Breast epithelium (tissue), 4 donors: Measurements from ENCODE around the gene SYNJ2. TPM values are rescaled to one million over a fixed set of nuclear protein-coding genes. Genes with fewer than 3 reads are reported as not detected.

Source experiments
- DNase-seq, 2 donors: peaks; one replicate each; pipeline ENCODE4 v3.0.0-alpha.2; 2019; ENCODE audit warnings: low spot score in 2 of 2
- H3K27ac ChIP-seq, 2 donors: fragments of 200-600 bp; sonication (generic) in 1 of 2; one replicate each; pipeline ENCODE4 v1.5.1; 2016 to 2019; ENCODE audit warnings: mild to moderate bottlenecking in 1 of 2
- H3K27me3 ChIP-seq, 2 donors: fragments of 200-600 bp; sonication (generic) in 1 of 2; one replicate each; pipeline versions ENCODE4 v1.5.1 to v1.6.0; 2017 to 2019; ENCODE audit warnings: control low read depth in 1 of 2, mild to moderate bottlenecking in 1 of 2
- H3K36me3 ChIP-seq: fragments of 200-600 bp; one replicate; pipeline ENCODE4 v1.5.1; 2019
- H3K4me1 ChIP-seq, 2 donors: fragments of 200-600 bp; sonication (generic); one replicate each; pipeline ENCODE4 v1.5.1; 2016 to 2019; ENCODE audit warnings: control low read depth in 1 of 2
- H3K4me3 ChIP-seq, 3 donors: fragments of 200-600 bp; sonication (generic); 1 replicate in 2 of 3; 2 replicates in 1 of 3; pipeline ENCODE4 v1.5.1; 2016 to 2019; ENCODE audit warnings: mild to moderate bottlenecking in 3 of 3, moderate library complexity in 2 of 3
- H3K9me3 ChIP-seq, 2 donors: fragments of 200-600 bp; sonication (generic) in 1 of 2; one replicate each; pipeline ENCODE4 v1.5.1; 2016 to 2019; ENCODE audit warnings: control low read depth in 1 of 2
- POLR2A ChIP-seq: fragments of 450-650 bp; IDR thresholded peaks from one replicate; pipeline ENCODE4 v1.6.1; 2016; ENCODE audit warnings: antibody characterized with exemption, mild to moderate bottlenecking, moderate library complexity
- POLR2AphosphoS5 ChIP-seq, 3 donors: sonication (generic); formaldehyde crosslinking; IDR thresholded peaks; one replicate each; pipeline ENCODE4 v1.6.1; 2017; ENCODE audit warnings: antibody characterized with exemption in 3 of 3
- intact Hi-C: fragments of 100-400 bp; cut with DNase I; formaldehyde crosslinking; loops from one replicate; pipeline ENCODE4 v1.15.1; 2023; ENCODE audit warnings: low total_unique reads
- total RNA-seq, 3 donors: library from RNA; depleted of rRNA; stranded (reverse); fragments of >200 nt; gene quantifications; one replicate each; pipeline ENCODE4 v1.1.0, GENCODE V29; 2016
- TF ChIP-seq, protein P1 (sequence below), 3 donors: fragments of 450-650 bp; IDR thresholded peaks; one replicate each; pipeline ENCODE4 v1.5.1; 2016 to 2017; ENCODE audit warnings: antibody characterized with exemption in 3 of 3, mild to moderate bottlenecking in 3 of 3, moderate library complexity in 3 of 3

SYNJ2 gene
- total RNA-seq, 3 donors from 2014 or later, result 3.0 to 20.2 (median 15.7) TPM

DNA sequence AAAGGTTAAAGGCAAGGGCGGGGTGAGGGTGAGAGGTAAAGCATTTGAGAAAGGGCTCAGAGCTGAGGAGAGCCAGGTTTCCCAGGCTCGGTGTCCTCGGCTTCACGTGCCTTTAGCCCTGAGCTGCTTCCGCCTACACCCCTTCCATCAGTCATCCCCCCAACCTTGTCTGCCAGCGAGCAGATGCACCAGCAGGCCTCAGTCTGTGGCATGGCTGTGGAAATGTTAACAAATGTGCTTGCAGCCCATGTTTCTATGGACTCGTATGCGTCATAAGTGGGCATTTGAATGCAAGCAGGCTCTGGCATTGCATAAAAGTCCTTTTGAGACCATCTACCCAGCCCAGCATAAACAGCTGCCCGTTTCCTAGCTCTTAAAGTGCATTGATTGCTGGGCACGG is 88.8 kb downstream of the SYNJ2 start:
- intact Hi-C loops, result loop anchor here (10.0 kb wide), 1 partner anchor 306 kb away; no protein-coding TSS in a partner anchor

DNA sequence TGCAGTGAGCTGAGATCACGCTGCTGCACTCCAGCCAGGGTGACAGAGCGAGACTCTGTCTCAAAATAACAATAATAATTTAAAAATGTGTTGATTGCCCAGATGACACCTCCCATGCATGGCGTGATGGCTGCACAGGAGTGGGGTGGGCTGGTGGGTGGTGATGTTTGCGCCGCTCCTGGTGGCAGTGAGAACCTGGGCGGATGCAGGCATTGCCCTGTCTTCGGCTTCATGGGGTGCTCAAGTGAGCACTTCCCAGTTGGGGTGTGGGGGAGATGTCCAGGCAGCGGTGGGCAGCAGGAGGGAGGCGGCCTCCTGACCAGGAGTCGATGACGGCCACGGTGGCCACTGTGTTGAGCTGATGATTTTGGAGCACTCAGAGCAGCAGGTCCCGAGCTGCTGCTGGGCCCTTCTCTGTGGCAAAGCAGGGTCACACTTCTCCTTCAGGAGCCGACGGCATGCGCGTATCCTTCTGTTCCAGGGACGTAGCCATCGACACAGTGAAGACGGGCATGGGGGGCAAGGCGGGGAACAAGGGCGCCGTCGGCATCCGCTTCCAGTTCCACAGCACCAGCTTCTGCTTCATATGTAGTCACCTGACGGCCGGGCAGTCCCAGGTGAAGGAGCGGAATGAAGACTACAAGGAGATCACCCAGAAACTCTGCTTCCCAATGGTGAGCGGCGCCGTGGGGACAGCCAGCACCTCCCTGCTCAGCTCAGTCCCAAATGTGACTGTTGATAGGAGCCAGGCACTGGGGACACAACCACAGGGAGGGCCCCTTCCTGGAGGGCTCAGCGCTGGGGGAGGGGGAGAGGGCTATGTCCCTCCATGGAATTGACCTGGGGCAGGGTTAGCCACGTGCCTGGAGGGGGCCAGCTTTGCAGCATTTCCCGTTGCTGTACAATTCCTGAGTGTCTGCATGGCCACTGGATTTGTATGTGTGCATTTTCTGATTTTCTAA is 89.7 kb downstream of the SYNJ2 start:
- no peak overlapping the region for H3K4me3 ChIP-seq
- DNase-seq, result no peak
- no peak overlapping the region for H3K27ac ChIP-seq
- H3K9me3 ChIP-seq, result no peaks in the 10 kb centered on the region
- intact Hi-C loops, result loop anchor here (10.0 kb wide), 1 partner anchor 307 kb away; no protein-coding TSS in a partner anchor
- no peaks in the 10 kb centered on the region for H3K27me3 ChIP-seq
- TF ChIP-seq POLR2A (no peak), POLR2AphosphoS5 (IDR thresholded peaks at IDR 0.05) (no peak)
- TF ChIP-seq, protein P1, sequence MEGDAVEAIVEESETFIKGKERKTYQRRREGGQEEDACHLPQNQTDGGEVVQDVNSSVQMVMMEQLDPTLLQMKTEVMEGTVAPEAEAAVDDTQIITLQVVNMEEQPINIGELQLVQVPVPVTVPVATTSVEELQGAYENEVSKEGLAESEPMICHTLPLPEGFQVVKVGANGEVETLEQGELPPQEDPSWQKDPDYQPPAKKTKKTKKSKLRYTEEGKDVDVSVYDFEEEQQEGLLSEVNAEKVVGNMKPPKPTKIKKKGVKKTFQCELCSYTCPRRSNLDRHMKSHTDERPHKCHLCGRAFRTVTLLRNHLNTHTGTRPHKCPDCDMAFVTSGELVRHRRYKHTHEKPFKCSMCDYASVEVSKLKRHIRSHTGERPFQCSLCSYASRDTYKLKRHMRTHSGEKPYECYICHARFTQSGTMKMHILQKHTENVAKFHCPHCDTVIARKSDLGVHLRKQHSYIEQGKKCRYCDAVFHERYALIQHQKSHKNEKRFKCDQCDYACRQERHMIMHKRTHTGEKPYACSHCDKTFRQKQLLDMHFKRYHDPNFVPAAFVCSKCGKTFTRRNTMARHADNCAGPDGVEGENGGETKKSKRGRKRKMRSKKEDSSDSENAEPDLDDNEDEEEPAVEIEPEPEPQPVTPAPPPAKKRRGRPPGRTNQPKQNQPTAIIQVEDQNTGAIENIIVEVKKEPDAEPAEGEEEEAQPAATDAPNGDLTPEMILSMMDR (IDR thresholded peaks at IDR 0.05), result no peak
- H3K36me3 ChIP-seq, result no peaks in the 10 kb centered on the region
- H3K4me1 ChIP-seq, result no peaks in the 10 kb centered on the region

More for the DNA sequence above, 88.8 kb downstream of the SYNJ2 start:
- Histone ChIP-seq H3K27me3 (no peaks in the 10 kb centered on the region), H3K36me3 (no peaks in the 10 kb centered on the region), H3K27ac (peak overlapping the region in 1 of 2 donors; percentile 71), H3K4me1 (no peaks in the 10 kb centered on the region), H3K9me3 (no peaks in the 10 kb centered on the region), H3K4me3 (no peak overlapping the region)
- DNase-seq, result no peak
- TF ChIP-seq, protein P1 (IDR thresholded peaks at IDR 0.05), result no peak
- TF ChIP-seq POLR2A, result no peak
- no peak for TF ChIP-seq POLR2AphosphoS5 (IDR thresholded peaks at IDR 0.05)

DNA sequence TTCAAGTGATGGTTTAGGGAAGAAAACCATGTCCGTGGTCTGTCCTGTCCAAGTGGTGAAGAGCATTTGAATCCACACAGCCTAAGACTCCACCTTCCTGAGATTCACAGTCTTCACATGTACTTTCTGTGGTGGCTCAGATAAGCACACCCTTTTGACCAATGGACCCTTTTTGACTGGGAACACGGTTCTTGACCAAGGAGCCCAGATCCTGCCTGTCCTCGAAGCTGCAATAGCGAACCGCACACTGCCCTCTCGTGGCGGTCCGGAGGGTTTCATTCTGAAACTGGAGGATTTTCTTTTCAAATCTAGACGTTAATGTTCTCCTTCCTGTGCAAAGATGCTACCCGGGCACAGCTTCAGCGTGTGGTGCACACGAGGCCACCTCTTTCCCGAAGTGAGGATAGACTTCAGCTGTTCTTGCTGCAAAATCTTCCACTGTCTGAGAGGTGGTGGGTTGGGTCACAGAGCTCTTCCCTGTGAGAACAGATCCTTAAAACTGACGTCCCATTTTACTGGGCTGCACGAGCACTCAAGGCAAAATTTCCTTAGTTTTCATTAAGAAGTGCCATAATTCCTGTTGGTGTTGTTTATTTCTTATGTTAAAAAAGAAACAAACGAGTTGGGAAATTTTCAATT is 90.5 kb downstream of the SYNJ2 start:
- intact Hi-C loops, result loop anchor here (10.0 kb wide), 1 partner anchor 307 kb away; no protein-coding TSS in a partner anchor
- no peak overlapping the region for H3K27ac ChIP-seq
- H3K27me3 ChIP-seq, result no peaks in the 10 kb centered on the region
- DNase-seq, result peak in 1 of 2 donors; percentile 70
- no peak overlapping the region for H3K4me3 ChIP-seq
- H3K36me3 ChIP-seq, result no peaks in the 10 kb centered on the region
- no peaks in the 10 kb centered on the region for H3K9me3 ChIP-seq
- H3K4me1 ChIP-seq, result no peaks in the 10 kb centered on the region
- TF ChIP-seq POLR2AphosphoS5 (IDR thresholded peaks at IDR 0.05) (peak in 1 of 3 donors; percentile 40), POLR2A (no peak)
- TF ChIP-seq, protein P1 (IDR thresholded peaks at IDR 0.05), result peak; percentile 55 to 84 (median 78)

DNA sequence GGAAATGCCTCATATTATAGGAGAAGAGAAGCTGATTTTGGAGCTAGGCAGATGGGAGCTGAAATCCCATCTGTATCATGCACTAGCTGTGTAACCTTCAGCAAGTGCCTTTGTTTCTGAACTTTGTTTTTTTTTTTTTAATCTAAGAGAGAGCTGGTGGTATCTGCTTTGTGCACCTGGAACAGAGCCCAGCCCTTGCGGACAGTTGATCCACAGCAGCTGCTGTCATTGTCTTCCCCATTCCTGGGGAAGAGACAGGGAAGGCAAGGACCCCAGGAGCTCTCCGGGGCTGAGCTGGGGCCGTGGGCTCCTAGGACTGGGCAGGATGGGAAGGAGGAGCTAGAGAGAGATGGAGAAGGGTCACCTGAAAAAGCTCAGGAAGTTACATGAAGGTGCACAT is 92.1 kb downstream of the SYNJ2 start:
- no peak for TF ChIP-seq POLR2A
- TF ChIP-seq, protein P1 (IDR thresholded peaks at IDR 0.05), result no peak
- no peak for TF ChIP-seq POLR2AphosphoS5 (IDR thresholded peaks at IDR 0.05)
- Histone ChIP-seq H3K4me1 (no peaks in the 10 kb centered on the region), H3K27ac (no peak overlapping the region), H3K27me3 (no peaks in the 10 kb centered on the region), H3K9me3 (no peaks in the 10 kb centered on the region), H3K4me3 (no peak overlapping the region), H3K36me3 (no peaks in the 10 kb centered on the region)
- no peak for DNase-seq
- intact Hi-C loops, result loop anchor here (10.0 kb wide), 1 partner anchor 309 kb away; no protein-coding TSS in a partner anchor
